Measurements from ENCODE around the gene SELENOV. TPM values are rescaled to one million over a fixed set of nuclear protein-coding genes. Genes with fewer than 3 reads are reported as not detected.

The SELENOV gene
- total and polyA plus RNA-seq, 3 donors from 2014 or later, result 2.5 to 19.7 (median 10.8) TPM

- Histone ChIP-seq H3K36me3 (ENCODE audit: low read depth, missing control alignments) (no peaks in the 10 kb centered on the region), H3K4me3 (no peak overlapping the region), H3K27ac (no peak overlapping the region), H3K27me3 (no peaks in the 10 kb centered on the region), H3K9me3 (no peaks in the 10 kb centered on the region), H3K4me1 (no peaks in the 10 kb centered on the region)
- intact Hi-C loops (cut with DNase I; ENCODE audit: low total_unique reads), result no loop called here
- no peak for TF ChIP-seq CTCF (IDR thresholded peaks at IDR 0.05)
- TF ChIP-seq POLR2A (IDR thresholded peaks at IDR 0.05), result no peak
- 61 to 86% methylated on average over 2 of the region's 2 CpGs for WGBS, 2 donors
- no peak for DNase-seq
Measured at GRCh38 chr19:39563408-39563807, 48.5 kb downstream of the SELENOV start.

- DNase-seq, result no peak
- no peak for TF ChIP-seq POLR2A (IDR thresholded peaks at IDR 0.05)
- no peak for TF ChIP-seq CTCF (IDR thresholded peaks at IDR 0.05)
- Histone ChIP-seq H3K4me1 (no peaks in the 10 kb centered on the region), H3K9me3 (no peaks in the 10 kb centered on the region), H3K27ac (no peak overlapping the region), H3K27me3 (no peaks in the 10 kb centered on the region), H3K4me3 (no peak overlapping the region), H3K36me3 (ENCODE audit: low read depth, missing control alignments) (no peaks in the 10 kb centered on the region)
- intact Hi-C loops (cut with DNase I; ENCODE audit: low total_unique reads), result no loop called here
- WGBS, 2 donors, result 40 to 54% methylated on average over 3 of the region's 3 CpGs
Measured at GRCh38 chr19:39566064-39566463, 51.1 kb downstream of the SELENOV start.

- WGBS, 2 donors, result 65 to 74% methylated on average over 3 of the region's 3 CpGs
- H3K36me3 ChIP-seq (ENCODE audit: low read depth, missing control alignments), result no peaks in the 10 kb centered on the region
- no peak overlapping the region for H3K27ac ChIP-seq
- intact Hi-C loops (cut with DNase I; ENCODE audit: low total_unique reads), result no loop called here
- H3K27me3 ChIP-seq, result no peaks in the 10 kb centered on the region
- DNase-seq, result no peak
- H3K4me1 ChIP-seq, result no peaks in the 10 kb centered on the region
- no peaks in the 10 kb centered on the region for H3K9me3 ChIP-seq
- H3K4me3 ChIP-seq, result no peak overlapping the region
- TF ChIP-seq POLR2A (IDR thresholded peaks at IDR 0.05), result no peak
- no peak for TF ChIP-seq CTCF (IDR thresholded peaks at IDR 0.05)
Measured at GRCh38 chr19:39568604-39569003, 53.7 kb downstream of the SELENOV start.

Other genes with a start within 250 kb of the SELENOV start
- gene IFNL2, start 246.7 kb upstream of the SELENOV start, total RNA-seq, result under 1 TPM in 1 of 2 donors, not detected in 1; 0.43 TPM
- not detected for gene IFNL2, start 246.7 kb upstream of the SELENOV start, polyA plus RNA-seq (ENCODE audit: insufficient read depth, low read depth, low replicate concordance)
- not detected for gene IFNL1, start 218.7 kb upstream of the SELENOV start, total RNA-seq
- gene IFNL1, start 218.7 kb upstream of the SELENOV start, polyA plus RNA-seq (ENCODE audit: insufficient read depth, low read depth, low replicate concordance), result not detected
- 1 to 10 TPM; 3.5 to 4.0 TPM for gene LRFN1, start 194.3 kb upstream of the SELENOV start, total RNA-seq
- 1.4 TPM for gene LRFN1, start 194.3 kb upstream of the SELENOV start, polyA plus RNA-seq (ENCODE audit: insufficient read depth, low read depth, low replicate concordance)
- 1 to 10 TPM; 2.4 to 3.7 TPM for gene GMFG, start 179.1 kb upstream of the SELENOV start, total RNA-seq
- 19.5 TPM for gene GMFG, start 179.1 kb upstream of the SELENOV start, polyA plus RNA-seq (ENCODE audit: insufficient read depth, low read depth, low replicate concordance)
- gene SAMD4B, start 172.7 kb upstream of the SELENOV start, total RNA-seq, result 100 to 1,000 TPM; 228 to 276 TPM
- gene SAMD4B, start 172.7 kb upstream of the SELENOV start, polyA plus RNA-seq (ENCODE audit: insufficient read depth, low read depth, low replicate concordance), result 159 TPM
- 10 to 100 TPM; 70.7 to 74.6 TPM for gene PAF1, start 124.0 kb upstream of the SELENOV start, total RNA-seq
- 154 TPM for gene PAF1, start 124.0 kb upstream of the SELENOV start, polyA plus RNA-seq (ENCODE audit: insufficient read depth, low read depth, low replicate concordance)
- 10 to 100 TPM; 46.1 to 53.5 TPM for gene MED29, start 123.8 kb upstream of the SELENOV start, total RNA-seq
- 38.9 TPM for gene MED29, start 123.8 kb upstream of the SELENOV start, polyA plus RNA-seq (ENCODE audit: insufficient read depth, low read depth, low replicate concordance)
- 10 to 100 TPM; 46.4 to 90.9 TPM for gene ZFP36, start 108.3 kb upstream of the SELENOV start, total RNA-seq
- 77.7 TPM for gene ZFP36, start 108.3 kb upstream of the SELENOV start, polyA plus RNA-seq (ENCODE audit: insufficient read depth, low read depth, low replicate concordance)
- gene PLEKHG2, start 102.5 kb upstream of the SELENOV start, total RNA-seq, result 10 to 100 TPM; 22.6 to 32.8 TPM
- 29.2 TPM for gene PLEKHG2, start 102.5 kb upstream of the SELENOV start, polyA plus RNA-seq (ENCODE audit: insufficient read depth, low read depth, low replicate concordance)
- 1,000 to 10,000 TPM in 1 of 2 donors, 100 to 1,000 TPM in 1; 628 to 1,122 TPM for gene RPS16, start 79.2 kb upstream of the SELENOV start, total RNA-seq
- 1,146 TPM for gene RPS16, start 79.2 kb upstream of the SELENOV start, polyA plus RNA-seq (ENCODE audit: insufficient read depth, low read depth, low replicate concordance)
- 100 to 1,000 TPM; 363 to 366 TPM for gene SUPT5H, start 69.6 kb upstream of the SELENOV start, total RNA-seq
- 359 TPM for gene SUPT5H, start 69.6 kb upstream of the SELENOV start, polyA plus RNA-seq (ENCODE audit: insufficient read depth, low read depth, low replicate concordance)
- gene TIMM50, start 34.3 kb upstream of the SELENOV start, total RNA-seq, result 10 to 100 TPM; 80.6 to 96.1 TPM
- gene TIMM50, start 34.3 kb upstream of the SELENOV start, polyA plus RNA-seq (ENCODE audit: insufficient read depth, low read depth, low replicate concordance), result 130 TPM
- 1 to 10 TPM; 4.5 to 6.5 TPM for gene DLL3, start 16.2 kb upstream of the SELENOV start, total RNA-seq
- 1.6 TPM for gene DLL3, start 16.2 kb upstream of the SELENOV start, polyA plus RNA-seq (ENCODE audit: insufficient read depth, low read depth, low replicate concordance)
- 10 to 100 TPM in 1 of 2 donors, 1 to 10 TPM in 1; 9.2 to 12.2 TPM for gene EID2B, start 17.7 kb downstream of the SELENOV start, total RNA-seq
- 6.6 TPM for gene EID2B, start 17.7 kb downstream of the SELENOV start, polyA plus RNA-seq (ENCODE audit: insufficient read depth, low read depth, low replicate concordance)
- gene EID2, start 25.0 kb downstream of the SELENOV start, total RNA-seq, result 10 to 100 TPM; 23.9 to 26.7 TPM
- gene EID2, start 25.0 kb downstream of the SELENOV start, polyA plus RNA-seq (ENCODE audit: insufficient read depth, low read depth, low replicate concordance), result 15.0 TPM
- not detected for gene LGALS13, start 87.4 kb downstream of the SELENOV start, total RNA-seq
- not detected for gene LGALS13, start 87.4 kb downstream of the SELENOV start, polyA plus RNA-seq (ENCODE audit: insufficient read depth, low read depth, low replicate concordance)
- gene LGALS16, start 140.8 kb downstream of the SELENOV start, total RNA-seq, result not detected
- gene LGALS16, start 140.8 kb downstream of the SELENOV start, polyA plus RNA-seq (ENCODE audit: insufficient read depth, low read depth, low replicate concordance), result not detected
- gene LGALS14, start 189.3 kb downstream of the SELENOV start, total RNA-seq, result not detected
- not detected for gene LGALS14, start 189.3 kb downstream of the SELENOV start, polyA plus RNA-seq (ENCODE audit: insufficient read depth, low read depth, low replicate concordance)
- not detected for gene CLC, start 222.9 kb downstream of the SELENOV start, total RNA-seq
- 0.61 TPM for gene CLC, start 222.9 kb downstream of the SELENOV start, polyA plus RNA-seq (ENCODE audit: insufficient read depth, low read depth, low replicate concordance)